K562 (cell line): Measurements from ENCODE around the gene HCN3. TPM values are rescaled to one million over a fixed set of nuclear protein-coding genes. Genes with fewer than 3 reads are reported as not detected.

ENCODE experiments used
- CAMTA2 ChIP-seq: fragments of 250-450 bp; sonication (Bioruptor Pico); conservative IDR thresholded peaks from 2 replicates; pipeline ENCODE4 v1.5.1; 2022
- CREM ChIP-seq: IDR thresholded peaks from 2 replicates; pipeline ENCODE4 v1.6.1; 2014; ENCODE audit warnings: antibody characterized with exemption, low read depth
- DEAF1 ChIP-seq: fragments of 450-650 bp; formaldehyde crosslinking; IDR thresholded peaks from 2 replicates; pipeline ENCODE4 v1.4.0; 2020; ENCODE audit warnings: mild to moderate bottlenecking, moderate library complexity
- GTF2A2 ChIP-seq: IDR thresholded peaks from 2 replicates; pipeline ENCODE4 v1.6.1; 2016; ENCODE audit warnings: mild to moderate bottlenecking, missing genetic modification characterization, missing compliant biosample characterization
- LCOR ChIP-seq: sonication (generic); formaldehyde crosslinking; IDR thresholded peaks from 2 replicates; pipeline ENCODE4 v1.8.0; 2022; ENCODE audit warnings: mild to moderate bottlenecking, missing genetic modification reagents
- MAFG ChIP-seq: fragments of 450-650 bp; conservative IDR thresholded peaks from 2 replicates; pipeline ENCODE4 v1.6.1; 2016; ENCODE audit warnings: missing genetic modification characterization, missing compliant biosample characterization
- MAX ChIP-seq: sonication (generic); formaldehyde crosslinking; IDR thresholded peaks from 2 replicates; pipeline ENCODE4 v1.9.0; 2022; ENCODE audit warnings: mild to moderate bottlenecking, missing genetic modification reagents
- RAD21 ChIP-seq, 2 experiments: fragments of 250-450 bp in 1 of 2; fragments of 450-650 bp in 1 of 2; sonication (Bioruptor Pico) in 1 of 2; formaldehyde crosslinking in 1 of 2; IDR thresholded peaks in 1 of 2; conservative IDR thresholded peaks in 1 of 2; 2 replicates each; pipeline versions ENCODE4 v1.4.0 to v1.8.0; 2020 to 2022; ENCODE audit warnings: mild to moderate bottlenecking in 2 of 2, moderate library complexity in 1 of 2
- RB1 ChIP-seq: fragments of 450-650 bp; IDR thresholded peaks from 2 replicates; pipeline ENCODE4 v1.6.1; 2017; ENCODE audit warnings: low read depth, mild to moderate bottlenecking
- RREB1 ChIP-seq: fragments of 250-450 bp; sonication (Bioruptor Pico); IDR thresholded peaks from 2 replicates; pipeline ENCODE4 v1.4.0; 2020
- SREBF2 ChIP-seq: sonication (generic); formaldehyde crosslinking; IDR thresholded peaks from 2 replicates; pipeline ENCODE4 v1.4.0; 2020; ENCODE audit warnings: mild to moderate bottlenecking, missing genetic modification reagents
- STAT5A ChIP-seq: IDR thresholded peaks from 2 replicates; pipeline ENCODE4 v1.6.1; 2012; ENCODE audit warnings: low read length, inconsistent platforms, borderline replicate concordance
- TBP ChIP-seq: optimal IDR thresholded peaks from 2 replicates; pipeline ENCODE3; 2011; ENCODE audit warnings: low read depth, low read length, improper control_type of control experiment
- TFAM ChIP-seq: fragments of 250-450 bp; sonication (Bioruptor Pico); conservative IDR thresholded peaks from 2 replicates; pipeline ENCODE4 v1.5.0; 2021; ENCODE audit warnings: mild to moderate bottlenecking, moderate library complexity
- ZNF134 ChIP-seq: fragments of 250-450 bp; sonication (Bioruptor Pico); conservative IDR thresholded peaks from 2 replicates; pipeline ENCODE4 v1.4.0; 2020
- ZNF197 ChIP-seq: fragments of 200-800 bp; sonication (Bioruptor generic); IDR thresholded peaks from 2 replicates; pipeline ENCODE4 v1.6.1; 2016; ENCODE audit warnings: low read depth, missing genetic modification characterization, missing compliant biosample characterization
- ZNF398 ChIP-seq: fragments of 250-450 bp; sonication (Bioruptor Pico); IDR thresholded peaks from 2 replicates; pipeline ENCODE4 v1.8.0; 2021; ENCODE audit warnings: moderate library complexity, mild to moderate bottlenecking, inconsistent platforms
- ZNF583 ChIP-seq: fragments of 250-450 bp; sonication (Bioruptor Pico); IDR thresholded peaks from 2 replicates; pipeline ENCODE4 v1.4.0; 2020
- ZNF79 ChIP-seq: fragments of 250-450 bp; sonication (Bioruptor Pico); IDR thresholded peaks from 2 replicates; pipeline ENCODE4 v1.4.0; 2020; ENCODE audit warnings: low read depth, mild to moderate bottlenecking, moderate library complexity
- polyA plus RNA-seq, 8 experiments: library from polyadenylated mRNA; depleted of rRNA in 4 of 8; stranded (reverse) in 5 of 8; unstranded in 3 of 8; fragments of >200 nt; fragmentation: Nextera tagmentation in 2 of 8; fragmentation: Illumina TruSeq in 1 of 8; extraction: Ambion mirVana in 2 of 8; extraction: Trizol in 1 of 8; gene quantifications; 2 replicates each; pipeline versions ENCODE4 v1.2.1 to v1.2.3, GENCODE V29; 2011 to 2014; ENCODE audit warnings: inconsistent platforms in 1 of 8, missing spikeins in 1 of 8
- total RNA-seq, 7 experiments: library from RNA; depleted of rRNA in 6 of 7; stranded (reverse); fragments of >200 nt in 6 of 7; fragmentation: Illumina TruSeq in 2 of 7; extraction: Trizol in 2 of 7; gene quantifications; 2 replicates each; pipeline versions ENCODE4 v1.2.1 to v1.2.3, GENCODE V29; 2011 to 2021; ENCODE audit warnings: low replicate concordance in 1 of 7

Gene HCN3
- total and polyA plus RNA-seq, 9 of the 15 experiments (the other 6 are each of a cell fraction or from before 2014, with no cell fraction given), result 0.91 to 9.7 (median 3.9) TPM

- TF ChIP-seq RREB1 (CRISPR knock-in tag), result peak; percentile 40; the same call in 1 of the 2 replicates
- no peak for TF ChIP-seq ZNF134 (CRISPR knock-in tag)
- TF ChIP-seq RAD21 (CRISPR knock-in tag; conservative IDR thresholded peaks at IDR 0.05 in 1 of 2, IDR thresholded peaks at IDR 0.05 in 1 of 2), result peak in 1 of 2 experiments; percentile 30; a peak in 2 of 4 replicates
- peak; percentile 92 for TF ChIP-seq MAX (CRISPR knock-in tag)
- TF ChIP-seq ZNF583 (CRISPR knock-in tag), result no peak
- TF ChIP-seq ZNF197 (CRISPR knock-in tag), result no peak
- peak; percentile 94 for TF ChIP-seq CREM
- TF ChIP-seq LCOR, result peak; percentile 86; the same call in 1 of the 2 replicates
- no peak; the same call in 1 of the 2 replicates for TF ChIP-seq STAT5A
- TF ChIP-seq TFAM, result no peak
- no peak for TF ChIP-seq MAFG (tag)
- TF ChIP-seq ZNF398 (CRISPR knock-in tag), result no peak
- no peak for TF ChIP-seq GTF2A2 (tag)
- peak; percentile 97 for TF ChIP-seq CAMTA2
- TF ChIP-seq DEAF1 (CRISPR knock-in tag), result peak; percentile 75
- 0 out of 2 replicates have a peak, but pooled peaks have one; percentile 24 for TF ChIP-seq ZNF79 (CRISPR knock-in tag)
- no peak for TF ChIP-seq SREBF2 (CRISPR knock-in tag)
- TF ChIP-seq RB1, result 0 out of 2 replicates have a peak, but pooled peaks have one; percentile 22
- TF ChIP-seq TBP, result peak; percentile 62
These were observed 15.2 kb upstream of the HCN3 start, which contains the start of gene SCAMP3 (continued) for GRCh38 chr1:155261852-155262673.
